Measurements from ENCODE around the gene TEKT5. TPM values are rescaled to one million over a fixed set of nuclear protein-coding genes. Genes with fewer than 3 reads are reported as not detected.

The TEKT5 gene
- total RNA-seq, 6 experiments from 2014 or later: 0.20 to 1.3 (median 0.69) TPM; not detected in 2

- intact Hi-C loops (cut with DNase I): loop anchor here in 1 of 2 donors (10.0 kb wide), 1 partner anchor 50 kb away; no protein-coding TSS in a partner anchor
Observed at GRCh38 chr16:10664720-10665126, 30.0 kb downstream of the TEKT5 start.

DNA sequence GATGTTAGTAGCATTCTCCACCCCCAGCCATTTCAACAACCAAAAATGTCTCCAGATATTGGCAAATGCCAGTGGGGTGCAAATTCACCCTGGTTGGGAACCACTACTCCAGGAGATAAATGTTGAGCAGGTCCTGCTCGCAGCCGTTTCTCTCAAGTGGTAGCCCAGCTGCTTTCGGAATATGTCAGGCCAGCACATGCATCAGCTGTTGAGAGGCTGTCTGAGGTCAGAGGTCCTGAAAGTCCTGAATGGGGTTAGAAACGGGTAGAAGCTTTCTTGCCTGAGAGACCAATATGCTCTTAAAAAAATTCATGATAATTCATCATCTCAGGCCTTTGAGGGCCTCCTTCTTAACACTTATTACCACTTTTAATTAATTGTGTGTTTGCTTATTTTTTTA, 31.0 kb downstream of the TEKT5 start:
- no peaks in the 10 kb centered on the region for H3K9me3 ChIP-seq
- intact Hi-C loops (cut with DNase I): loop anchor here in 1 of 2 donors (10.0 kb wide), 1 partner anchor 51 kb away; no protein-coding TSS in a partner anchor
- ATAC-seq: no peak
- no peak overlapping the region for H3K4me3 ChIP-seq
- H3K36me3 ChIP-seq: no peaks in the 10 kb centered on the region
- H3K27ac ChIP-seq: no peak overlapping the region
- TF ChIP-seq POLR2A (IDR thresholded peaks at IDR 0.05): no peak
- TF ChIP-seq CTCF (IDR thresholded peaks at IDR 0.05): no peak
- H3K4me1 ChIP-seq: no peaks in the 10 kb centered on the region
- WGBS (ENCODE audit: insufficient coverage, low coverage, low lambda C conversion rate, missing lambda C conversion rate): 54% methylated on average over 3 of the region's 4 CpGs
- DNase-seq: no peak
- no peaks in the 10 kb centered on the region for H3K27me3 ChIP-seq

More at GRCh38 chr16:10664720-10665126, 30.0 kb downstream of the TEKT5 start:
- ATAC-seq: no peak
- no peaks in the 10 kb centered on the region for H3K9me3 ChIP-seq
- no peak overlapping the region for H3K27ac ChIP-seq
- WGBS (ENCODE audit: insufficient coverage, low coverage, low lambda C conversion rate, missing lambda C conversion rate): 90% methylated on average over 2 of the region's 2 CpGs
- H3K4me1 ChIP-seq: no peaks in the 10 kb centered on the region
- DNase-seq: no peak
- no peaks in the 10 kb centered on the region for H3K36me3 ChIP-seq
- no peaks in the 10 kb centered on the region for H3K27me3 ChIP-seq
- no peak overlapping the region for H3K4me3 ChIP-seq
- TF ChIP-seq CTCF (IDR thresholded peaks at IDR 0.05) (no peak), POLR2A (IDR thresholded peaks at IDR 0.05) (no peak)

DNA sequence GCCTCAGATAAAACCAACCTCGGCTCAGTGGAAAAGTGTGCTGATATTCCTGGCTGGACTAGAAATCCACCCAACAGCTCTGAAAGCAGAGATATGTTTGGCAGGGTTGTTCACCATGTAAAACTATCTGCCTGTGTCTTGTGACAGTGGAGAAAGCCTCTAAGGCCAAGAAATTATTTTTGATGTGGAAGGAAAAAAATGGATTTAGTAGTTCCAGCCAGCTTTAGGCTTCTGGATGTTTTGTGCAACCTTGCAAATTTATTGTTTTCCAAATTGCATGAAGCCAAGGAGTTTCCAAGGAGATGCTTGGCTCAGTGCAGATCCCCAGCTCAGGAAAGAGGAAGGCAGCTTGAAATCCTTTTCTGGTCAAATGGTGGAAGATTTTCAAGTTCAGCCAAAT, 31.6 kb downstream of the TEKT5 start:
- WGBS (ENCODE audit: insufficient coverage, low coverage, low lambda C conversion rate, missing lambda C conversion rate): 80% methylated on average over 1 of the region's 1 CpG
- Histone ChIP-seq H3K27ac (no peak overlapping the region), H3K4me1 (no peaks in the 10 kb centered on the region), H3K9me3 (no peaks in the 10 kb centered on the region), H3K36me3 (no peaks in the 10 kb centered on the region), H3K27me3 (no peaks in the 10 kb centered on the region), H3K4me3 (no peak overlapping the region)
- no peak for DNase-seq
- no peak for ATAC-seq
- TF ChIP-seq CTCF (IDR thresholded peaks at IDR 0.05) (no peak), POLR2A (IDR thresholded peaks at IDR 0.05) (no peak)
- intact Hi-C loops (cut with DNase I): loop anchor here in 1 of 2 donors (10.0 kb wide), 1 partner anchor 52 kb away; no protein-coding TSS in a partner anchor

DNA sequence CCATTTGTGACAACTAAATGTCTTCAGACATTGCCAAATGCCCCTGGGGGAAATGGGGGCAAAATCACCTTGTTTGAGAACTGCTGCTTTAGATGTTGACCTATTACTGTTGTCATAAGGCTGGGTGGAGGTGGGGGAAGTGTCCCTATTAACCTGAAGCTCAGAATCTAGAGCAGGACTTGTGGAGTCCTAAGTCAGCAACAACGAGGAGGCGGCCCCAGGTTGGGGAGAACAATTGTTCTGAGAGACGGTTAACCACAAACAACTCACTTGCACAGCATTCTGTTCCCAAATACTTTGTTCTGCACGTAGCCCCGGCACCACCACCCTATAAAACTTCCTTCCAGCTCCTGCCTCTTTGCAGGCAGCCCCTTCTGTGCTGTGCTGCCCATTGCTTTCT, 32.5 kb downstream of the TEKT5 start:
- Histone ChIP-seq H3K9me3 (no peaks in the 10 kb centered on the region), H3K4me1 (no peaks in the 10 kb centered on the region), H3K4me3 (no peak overlapping the region), H3K27me3 (no peaks in the 10 kb centered on the region), H3K27ac (no peak overlapping the region), H3K36me3 (no peaks in the 10 kb centered on the region)
- intact Hi-C loops (cut with DNase I): loop anchor here in 1 of 2 donors (10.0 kb wide), 1 partner anchor 53 kb away; no protein-coding TSS in a partner anchor
- TF ChIP-seq POLR2A (IDR thresholded peaks at IDR 0.05): no peak
- TF ChIP-seq CTCF (IDR thresholded peaks at IDR 0.05): no peak
- no peak for ATAC-seq
- DNase-seq: no peak
- 63% methylated on average over 3 of the region's 5 CpGs for WGBS (ENCODE audit: insufficient coverage, low coverage, low lambda C conversion rate, missing lambda C conversion rate)

Measured in right lobe of liver (tissue), 6 donors.